ENCODE data around the gene FAM184B.

FAM184B gene

GRCh38 chr4:17778431-17778830, 3.0 kb downstream of the FAM184B start:
- Histone ChIP-seq H3K36me3 (ENCODE audit: control insufficient read depth in 2 of 2, insufficient read depth in 1 of 2, low read length in 2 of 2) (no peaks in the 10 kb centered on the region), H3K4me1 (ENCODE audit: control insufficient read depth, insufficient read depth, low read length) (no peaks in the 10 kb centered on the region), H3K4me3 (ENCODE audit: low read depth, low read length) (no peak overlapping the region), H3K27ac (ENCODE audit: extremely low read depth, low read depth, low read length) (no peak overlapping the region), H3K9me3 (ENCODE audit: control insufficient read depth, insufficient read depth, low read depth, low read length) (no peaks in the 10 kb centered on the region)
- POLR2A ChIA-PET = no interaction called here
- no peak for TF ChIP-seq SP7 (tag by site-specific recombination; IDR thresholded peaks at IDR 0.05)
- no peak for TF ChIP-seq TRIM28 (IDR thresholded peaks at IDR 0.05; ENCODE audit: borderline replicate concordance, low read length)
- no peak for TF ChIP-seq IKZF3 (tag by site-specific recombination; IDR thresholded peaks at IDR 0.05)
- TF ChIP-seq EGR2 (tag by site-specific recombination; IDR thresholded peaks at IDR 0.05; ENCODE audit: low read depth) = no peak
- no peak for TF ChIP-seq ZNF548 (tag by site-specific recombination; IDR thresholded peaks at IDR 0.05)
- no peak for TF ChIP-seq GLIS2 (tag by site-specific recombination; IDR thresholded peaks at IDR 0.05)
- TF ChIP-seq YY1 (tag by site-specific recombination; IDR thresholded peaks at IDR 0.05) = no peak
- no peak for TF ChIP-seq ZNF26 (tag by site-specific recombination; IDR thresholded peaks at IDR 0.05)
- CTCF ChIA-PET = interaction anchor here (0.6 kb wide), 1 partner anchor 207 kb away, joined by 3 read pairs; no protein-coding TSS in a partner anchor

DNA sequence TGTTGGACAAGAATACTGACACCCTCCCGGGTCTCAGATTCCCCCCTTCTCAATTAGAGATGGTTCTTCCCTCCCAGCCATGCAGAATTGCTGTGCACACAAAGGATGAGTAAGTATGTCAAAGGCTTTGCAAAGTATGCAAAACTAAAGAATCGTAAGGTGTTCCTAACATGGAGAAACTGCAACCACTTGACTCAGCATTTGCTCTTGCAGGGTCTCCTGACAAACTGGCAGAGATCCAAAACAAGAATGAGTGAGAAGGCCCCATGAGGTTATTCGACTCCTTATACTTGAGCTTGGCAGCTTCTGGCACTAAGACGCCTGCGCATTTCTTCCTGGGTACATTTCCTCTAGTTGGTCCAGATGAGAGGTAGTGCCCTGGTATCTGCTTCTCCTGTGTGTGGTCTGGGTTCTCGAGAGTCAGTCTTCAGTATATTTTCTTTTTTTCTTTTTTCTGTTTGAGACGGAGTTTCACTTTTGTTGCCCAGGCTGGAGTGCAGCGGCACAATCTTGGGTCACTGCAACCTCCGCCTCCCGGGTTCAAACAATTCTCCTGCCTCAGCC, 8.2 kb downstream of the FAM184B start:
- Histone ChIP-seq H3K27ac (ENCODE audit: extremely low read depth, low read depth, low read length) (no peak overlapping the region), H3K9me3 (ENCODE audit: control insufficient read depth, insufficient read depth, low read depth, low read length) (no peaks in the 10 kb centered on the region), H3K4me1 (ENCODE audit: control insufficient read depth, insufficient read depth, low read length) (no peaks in the 10 kb centered on the region), H3K4me3 (ENCODE audit: low read depth, low read length) (no peak overlapping the region), H3K36me3 (ENCODE audit: control insufficient read depth in 2 of 2, insufficient read depth in 1 of 2, low read length in 2 of 2) (no peaks in the 10 kb centered on the region)
- ChIA-PET POLR2A (no interaction called here), CTCF (interaction anchor here (0.7 kb wide), 1 partner anchor 298 kb away, joined by 4 read pairs; no protein-coding TSS in a partner anchor)
- TF ChIP-seq, protein P1, sequence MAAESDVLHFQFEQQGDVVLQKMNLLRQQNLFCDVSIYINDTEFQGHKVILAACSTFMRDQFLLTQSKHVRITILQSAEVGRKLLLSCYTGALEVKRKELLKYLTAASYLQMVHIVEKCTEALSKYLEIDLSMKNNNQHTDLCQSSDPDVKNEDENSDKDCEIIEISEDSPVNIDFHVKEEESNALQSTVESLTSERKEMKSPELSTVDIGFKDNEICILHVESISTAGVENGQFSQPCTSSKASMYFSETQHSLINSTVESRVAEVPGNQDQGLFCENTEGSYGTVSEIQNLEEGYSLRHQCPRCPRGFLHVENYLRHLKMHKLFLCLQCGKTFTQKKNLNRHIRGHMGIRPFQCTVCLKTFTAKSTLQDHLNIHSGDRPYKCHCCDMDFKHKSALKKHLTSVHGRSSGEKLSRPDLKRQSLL (tag by site-specific recombination; IDR thresholded peaks at IDR 0.05) = no peak
- TF ChIP-seq ZNF707 (tag by site-specific recombination; IDR thresholded peaks at IDR 0.05) (no peak), ZNF76 (tag by site-specific recombination; IDR thresholded peaks at IDR 0.05; ENCODE audit: borderline replicate concordance, low read depth) (no peak)
- TF ChIP-seq, protein P2, sequence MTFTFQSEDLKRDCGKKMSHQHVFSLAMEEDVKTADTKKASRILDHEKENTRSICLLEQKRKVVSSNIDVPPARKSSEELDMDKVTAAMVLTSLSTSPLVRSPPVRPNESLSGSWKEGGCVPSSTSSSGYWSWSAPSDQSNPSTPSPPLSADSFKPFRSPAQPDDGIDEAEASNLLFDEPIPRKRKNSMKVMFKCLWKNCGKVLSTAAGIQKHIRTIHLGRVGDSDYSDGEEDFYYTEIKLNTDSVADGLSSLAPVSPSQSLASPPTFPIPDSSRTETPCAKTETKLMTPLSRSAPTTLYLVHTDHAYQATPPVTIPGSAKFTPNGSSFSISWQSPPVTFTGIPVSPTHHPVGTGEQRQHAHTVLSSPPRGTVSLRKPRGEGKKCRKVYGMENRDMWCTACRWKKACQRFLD (tag by site-specific recombination; IDR thresholded peaks at IDR 0.05) = no peak

DNA sequence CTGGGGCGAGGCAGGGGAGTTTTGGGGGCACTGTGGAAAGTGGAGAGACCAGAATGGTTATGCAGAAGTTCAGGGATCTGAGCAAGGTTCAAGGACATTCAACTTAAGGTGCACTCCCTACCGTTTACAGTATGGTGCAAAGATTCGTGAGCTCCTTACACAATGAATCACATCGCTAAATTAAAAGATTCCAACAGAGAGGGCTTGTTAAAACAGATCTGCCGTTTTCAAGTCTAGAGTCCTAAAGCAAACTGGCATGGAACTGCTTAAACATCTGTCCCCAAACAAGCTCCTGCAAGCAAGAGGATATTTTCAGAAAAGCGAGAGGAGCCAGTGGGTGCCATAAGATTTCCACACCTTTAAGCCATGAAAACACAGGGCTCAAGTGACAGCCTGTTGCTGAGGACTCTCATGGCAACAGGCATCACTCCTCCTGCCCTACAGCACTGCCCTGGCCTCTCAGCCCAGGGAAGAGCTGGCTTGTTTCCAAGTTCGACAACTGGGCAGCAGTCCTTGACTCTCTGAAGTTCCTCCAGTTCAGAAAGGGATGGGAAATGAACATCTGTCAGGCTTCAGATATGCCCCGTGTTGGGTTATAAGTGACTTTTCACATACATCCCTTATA, 10.0 kb downstream of the FAM184B start:
- ChIA-PET CTCF (no interaction called here), POLR2A (no interaction called here)
- H3K36me3 ChIP-seq (ENCODE audit: control insufficient read depth in 2 of 2, insufficient read depth in 1 of 2, low read length in 2 of 2) = no peaks in the 10 kb centered on the region
- H3K9me3 ChIP-seq (ENCODE audit: control insufficient read depth, insufficient read depth, low read depth, low read length) = no peaks in the 10 kb centered on the region
- no peaks in the 10 kb centered on the region for H3K4me1 ChIP-seq (ENCODE audit: control insufficient read depth, insufficient read depth, low read length)
- no peak overlapping the region for H3K27ac ChIP-seq (ENCODE audit: extremely low read depth, low read depth, low read length)
- TF ChIP-seq ZNF549 (tag by site-specific recombination; IDR thresholded peaks at IDR 0.05) (peak; percentile 69; the same call in 1 of the 2 replicates), SCRT2 (tag by site-specific recombination; IDR thresholded peaks at IDR 0.05) (peak; percentile 80), ZNF169 (tag by site-specific recombination; IDR thresholded peaks at IDR 0.05) (no peak)
- TF ChIP-seq, protein P3, sequence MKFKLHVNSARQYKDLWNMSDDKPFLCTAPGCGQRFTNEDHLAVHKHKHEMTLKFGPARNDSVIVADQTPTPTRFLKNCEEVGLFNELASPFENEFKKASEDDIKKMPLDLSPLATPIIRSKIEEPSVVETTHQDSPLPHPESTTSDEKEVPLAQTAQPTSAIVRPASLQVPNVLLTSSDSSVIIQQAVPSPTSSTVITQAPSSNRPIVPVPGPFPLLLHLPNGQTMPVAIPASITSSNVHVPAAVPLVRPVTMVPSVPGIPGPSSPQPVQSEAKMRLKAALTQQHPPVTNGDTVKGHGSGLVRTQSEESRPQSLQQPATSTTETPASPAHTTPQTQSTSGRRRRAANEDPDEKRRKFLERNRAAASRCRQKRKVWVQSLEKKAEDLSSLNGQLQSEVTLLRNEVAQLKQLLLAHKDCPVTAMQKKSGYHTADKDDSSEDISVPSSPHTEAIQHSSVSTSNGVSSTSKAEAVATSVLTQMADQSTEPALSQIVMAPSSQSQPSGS (tag by site-specific recombination; IDR thresholded peaks at IDR 0.05; ENCODE audit: low read depth) = no peak
- H3K4me3 ChIP-seq (ENCODE audit: low read depth, low read length) = no peak overlapping the region
